ENCODE results near the gene ARL14EPL. TPM values are rescaled to one million over a fixed set of nuclear protein-coding genes. Genes with fewer than 3 reads are reported as not detected.

The ARL14EPL gene
- total RNA-seq, 1 donor from 2014 or later: not detected

Other genes with a start within 250 kb of the ARL14EPL start
- 0.45 and 0.82 TPM in 2 replicates for gene CDO1, start 215.8 kb upstream of the ARL14EPL start, total RNA-seq
- gene ATG12, start 190.9 kb upstream of the ARL14EPL start, total RNA-seq: 31.7 and 37.0 TPM in 2 replicates
- 64.6 and 72.8 TPM in 2 replicates for gene AP3S1, start 190.5 kb upstream of the ARL14EPL start, total RNA-seq
- gene LVRN, start 70.0 kb upstream of the ARL14EPL start, total RNA-seq: not detected in 2 replicates
- 22.2 and 24.4 TPM in 2 replicates for gene COMMD10, start 52.6 kb downstream of the ARL14EPL start, total RNA-seq

Data from activated CD4-positive, alpha-beta T cell treated with anti-CD3 and anti-CD28 coated beads, Interleukin-2, amount 10 ng/mL, durations not matched to agents 24 days and 14 days (primary cell).